Activated CD8-positive, alpha-beta memory T cell treated with anti-CD3 and anti-CD28 coated beads, Interleukin-2, amount 50 U/mL, for 48 hours (primary cell): ENCODE measurements around the gene BEGAIN.

ENCODE experiments used
- DNase-seq: peaks from one replicate; pipeline ENCODE4 v3.0.0-alpha.2; 2020

Gene BEGAIN

GRCh38 chr14:100580316-100581227, 6.6 kb downstream of the BEGAIN start:
- no peak for DNase-seq

GRCh38 chr14:100578552-100578951, 8.7 kb downstream of the BEGAIN start:
- DNase-seq = no peak

DNA sequence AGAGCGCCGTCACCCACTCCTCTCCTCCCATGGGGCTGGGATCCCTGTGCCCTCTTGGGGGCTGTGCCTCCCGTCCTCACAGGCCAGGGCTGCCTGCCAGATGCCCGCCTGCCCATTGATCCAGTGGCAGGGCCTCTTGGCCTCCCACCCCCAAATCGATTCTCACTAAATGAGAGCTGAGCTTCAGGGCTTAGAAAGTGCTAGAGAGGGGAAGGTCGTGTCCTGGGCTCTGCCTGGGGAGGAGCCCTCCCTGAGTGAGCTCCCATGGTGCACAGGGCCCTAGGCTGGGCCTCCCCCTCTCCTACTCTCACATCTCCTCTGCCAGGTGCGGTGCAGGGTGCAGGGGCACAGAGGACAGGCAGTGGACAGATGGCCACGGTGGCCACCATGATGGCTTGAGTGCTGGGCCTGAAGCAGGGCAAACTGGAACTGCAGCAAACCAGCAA, 9.2 kb downstream of the BEGAIN start:
- DNase-seq = no peak

DNA sequence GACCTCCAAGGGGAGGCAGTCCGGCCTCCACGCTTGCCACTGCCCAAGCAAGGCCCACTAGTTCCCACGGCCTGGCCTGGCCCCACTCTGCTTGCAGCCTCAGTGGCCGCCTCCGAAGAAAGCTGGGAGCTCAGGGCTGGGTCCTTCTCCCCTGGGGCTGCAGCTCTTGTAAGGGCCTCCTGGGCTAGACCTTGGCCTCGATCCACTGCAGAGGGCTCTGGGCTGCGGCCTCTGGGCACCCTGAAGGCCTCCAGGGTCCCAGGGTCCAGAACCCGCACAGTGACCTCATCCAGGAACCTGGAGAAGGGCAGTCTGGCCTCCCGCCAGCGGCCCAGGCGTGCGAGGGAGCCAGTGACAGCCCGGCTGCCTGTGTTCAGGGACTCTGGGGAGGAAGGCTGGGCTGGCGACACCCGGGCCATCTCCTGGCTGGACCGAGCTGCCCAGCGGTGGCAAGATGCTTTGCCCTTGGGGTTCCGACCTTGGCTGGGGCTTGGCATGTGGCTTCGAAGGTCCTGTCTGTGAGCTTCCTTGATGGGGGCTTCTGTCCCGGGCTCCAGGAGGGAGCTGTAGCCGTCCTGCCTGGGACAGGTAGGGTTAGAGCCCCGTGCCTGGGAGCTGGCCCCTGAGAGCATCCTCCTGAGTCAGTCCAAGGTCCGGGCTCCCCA, 9.8 kb downstream of the BEGAIN start:
- no peak for DNase-seq

- no peak for DNase-seq
These were observed 10.8 kb downstream of the BEGAIN start for GRCh38 chr14:100576091-100577085.

DNA sequence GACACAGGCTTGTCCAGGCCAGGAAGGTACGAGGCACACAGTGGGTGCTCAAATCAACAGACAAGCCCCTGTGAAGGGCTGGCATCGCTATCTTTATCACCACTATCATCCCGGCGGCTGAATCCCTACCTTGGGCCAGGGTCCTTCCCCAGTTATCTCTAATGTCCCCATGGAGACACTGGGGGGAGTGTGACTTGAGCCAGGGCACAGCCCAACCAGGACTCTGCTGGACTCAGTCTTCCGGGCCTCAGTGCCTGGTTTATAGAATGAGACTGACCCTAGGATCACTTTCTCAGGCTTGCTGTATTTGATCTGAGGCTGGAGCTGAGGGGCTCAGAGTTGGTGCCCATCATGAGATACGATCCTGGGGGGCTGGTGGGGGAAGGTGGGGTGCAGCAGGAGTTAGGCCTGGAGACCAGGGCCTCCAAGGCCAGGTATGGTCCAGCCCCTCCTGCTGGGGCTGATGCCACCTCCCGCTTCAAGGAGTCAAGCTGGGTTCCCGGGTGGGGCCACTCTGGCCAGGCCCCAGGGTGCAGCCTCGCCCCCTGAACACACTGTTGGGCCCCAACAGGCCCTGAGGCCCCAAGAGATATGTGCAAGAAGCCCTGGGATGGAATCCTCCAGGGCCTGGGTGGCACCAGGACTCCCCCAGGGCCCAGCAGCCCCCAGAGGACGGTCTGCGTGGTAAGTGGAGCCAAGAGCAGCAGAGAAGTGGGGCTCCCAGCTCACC, 11.8 kb downstream of the BEGAIN start:
- DNase-seq = no peak

DNA sequence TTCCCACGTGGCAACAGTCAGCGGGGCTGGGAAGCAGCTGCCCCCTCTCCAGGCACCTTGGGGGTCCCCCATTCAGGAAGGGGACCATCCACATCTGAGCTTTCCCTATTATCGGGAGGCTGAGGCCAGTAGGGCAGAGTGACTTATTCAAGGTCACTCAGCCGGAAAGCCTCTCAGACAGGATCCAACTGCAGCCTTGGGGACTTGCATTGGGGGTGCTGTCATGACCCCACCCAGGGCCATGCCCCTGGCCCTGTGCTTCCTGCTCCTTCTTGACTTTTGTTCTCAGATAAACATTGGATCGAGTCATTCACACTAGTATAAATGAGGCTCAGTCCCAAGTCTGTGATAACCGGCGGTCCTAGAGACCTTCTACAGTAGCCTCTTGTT, 12.6 kb downstream of the BEGAIN start:
- DNase-seq = no peak

DNA sequence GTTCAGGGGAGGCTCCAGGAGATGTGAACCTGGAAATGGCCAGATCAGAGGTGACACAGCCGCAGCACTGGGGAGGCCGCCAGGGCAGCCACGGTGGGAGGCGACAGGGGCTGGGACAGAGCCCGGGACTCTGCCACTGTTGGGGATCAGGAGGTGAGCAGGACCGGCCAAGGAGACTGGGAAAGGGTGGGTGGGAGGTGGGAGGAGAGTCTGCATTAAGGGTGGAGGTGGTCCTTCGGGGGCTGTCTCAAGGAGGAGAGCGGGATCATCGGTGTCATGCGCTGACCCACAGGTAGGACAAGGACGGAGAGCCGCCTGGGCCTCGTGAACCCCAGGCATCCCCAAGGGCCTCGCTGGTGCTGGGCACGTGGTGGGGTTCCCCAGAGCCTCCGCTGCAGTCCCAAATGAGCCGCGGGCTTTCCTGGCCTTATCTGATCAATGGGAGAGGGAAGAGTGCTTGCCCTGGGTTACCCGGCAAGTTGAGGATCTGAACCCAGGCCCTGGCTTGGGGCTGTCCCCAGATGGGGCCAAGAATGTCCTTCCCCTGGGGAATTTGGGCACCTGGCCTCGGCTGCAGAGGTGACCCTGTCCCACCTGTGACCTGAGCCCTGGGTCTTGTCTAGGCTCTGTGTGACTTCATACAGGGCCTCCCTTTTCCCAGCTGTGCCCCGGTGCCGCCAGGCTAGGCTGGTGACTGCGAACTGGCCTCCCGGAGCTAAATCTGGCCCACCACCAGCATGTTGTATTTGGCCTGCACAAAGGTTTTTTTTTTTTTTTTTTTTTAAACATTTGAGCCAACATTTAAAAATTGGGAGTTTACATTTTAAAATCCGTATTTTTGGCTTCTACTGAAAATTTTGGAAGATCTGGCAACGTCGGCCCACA, 13.2 kb downstream of the BEGAIN start:
- DNase-seq = no peak

DNA sequence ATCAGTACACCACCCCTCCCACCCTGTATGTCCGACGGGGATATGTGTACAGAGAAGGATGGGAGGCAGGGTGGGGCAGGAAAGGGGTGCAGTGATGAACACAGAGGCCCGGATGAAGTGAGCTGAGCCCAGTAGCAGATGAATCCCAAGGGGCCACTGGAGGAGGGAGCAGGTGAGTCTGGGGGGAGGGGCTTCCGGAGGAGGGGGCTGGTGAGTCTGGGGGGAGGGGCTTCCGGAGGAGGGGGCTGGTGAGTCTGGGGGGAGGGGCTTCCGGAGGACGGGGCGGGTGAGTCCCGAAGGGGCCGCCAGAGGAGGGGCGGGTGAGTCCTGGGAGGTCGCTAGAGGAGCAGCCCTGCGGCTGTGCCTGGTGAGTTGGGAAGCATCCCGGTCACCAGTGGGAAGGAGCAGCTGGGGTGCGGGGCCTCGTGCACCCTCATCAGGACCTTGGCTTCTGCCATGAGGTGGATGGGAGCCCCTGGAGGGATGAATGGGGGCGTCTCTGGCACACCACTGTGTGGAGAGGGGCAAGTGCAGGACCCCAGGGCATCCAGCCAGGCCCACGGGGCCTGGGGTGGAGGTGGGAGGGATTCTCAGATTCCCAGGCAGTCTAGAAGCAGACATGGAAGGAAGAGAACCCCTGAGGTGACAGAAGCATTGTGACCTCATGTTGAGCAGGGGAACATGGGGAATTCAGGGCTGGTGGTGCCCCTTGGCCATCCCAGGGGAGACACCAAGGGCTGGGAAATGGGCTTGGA, 14.0 kb downstream of the BEGAIN start:
- DNase-seq = no peak

DNA sequence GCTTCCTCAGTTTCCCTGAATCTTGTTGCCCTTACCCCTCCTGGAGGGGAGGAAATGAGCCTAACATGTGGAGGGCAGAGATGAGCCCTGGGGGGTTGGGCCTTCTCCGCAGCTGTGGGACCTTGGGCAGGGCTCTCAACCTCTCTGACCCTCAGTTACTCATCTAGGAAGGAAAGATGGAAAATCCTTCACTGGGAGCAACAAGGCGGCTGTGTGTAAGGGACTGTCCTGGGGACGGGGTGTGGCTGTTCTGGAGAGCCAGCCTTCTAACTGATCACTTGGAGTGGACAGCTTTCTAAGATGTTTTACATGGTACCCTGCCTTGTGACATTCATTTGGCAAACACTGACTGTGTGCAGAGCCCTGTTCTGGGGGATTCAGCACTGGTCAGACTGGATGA, 14.7 kb downstream of the BEGAIN start:
- no peak for DNase-seq

DNA sequence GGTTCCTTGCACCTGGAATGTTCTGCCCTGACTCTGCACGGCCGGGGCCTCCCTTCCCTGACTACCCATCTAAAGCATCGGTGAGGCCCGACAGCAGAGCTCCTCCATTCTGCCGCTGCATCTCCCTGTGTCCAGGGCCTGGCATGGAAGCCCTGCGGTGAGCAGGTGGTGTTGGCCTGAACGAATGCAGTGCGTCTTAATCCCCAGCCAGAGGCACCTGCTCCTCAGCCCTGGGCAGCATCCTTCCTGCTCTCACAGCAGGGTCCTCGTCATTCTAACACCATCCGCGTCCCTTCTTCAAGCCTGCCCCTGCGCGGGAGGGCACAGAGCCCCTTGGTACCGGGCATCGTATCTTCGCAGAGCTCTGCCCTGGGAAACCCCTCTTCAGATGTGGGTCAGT, 15.4 kb downstream of the BEGAIN start:
- DNase-seq = no peak

DNA sequence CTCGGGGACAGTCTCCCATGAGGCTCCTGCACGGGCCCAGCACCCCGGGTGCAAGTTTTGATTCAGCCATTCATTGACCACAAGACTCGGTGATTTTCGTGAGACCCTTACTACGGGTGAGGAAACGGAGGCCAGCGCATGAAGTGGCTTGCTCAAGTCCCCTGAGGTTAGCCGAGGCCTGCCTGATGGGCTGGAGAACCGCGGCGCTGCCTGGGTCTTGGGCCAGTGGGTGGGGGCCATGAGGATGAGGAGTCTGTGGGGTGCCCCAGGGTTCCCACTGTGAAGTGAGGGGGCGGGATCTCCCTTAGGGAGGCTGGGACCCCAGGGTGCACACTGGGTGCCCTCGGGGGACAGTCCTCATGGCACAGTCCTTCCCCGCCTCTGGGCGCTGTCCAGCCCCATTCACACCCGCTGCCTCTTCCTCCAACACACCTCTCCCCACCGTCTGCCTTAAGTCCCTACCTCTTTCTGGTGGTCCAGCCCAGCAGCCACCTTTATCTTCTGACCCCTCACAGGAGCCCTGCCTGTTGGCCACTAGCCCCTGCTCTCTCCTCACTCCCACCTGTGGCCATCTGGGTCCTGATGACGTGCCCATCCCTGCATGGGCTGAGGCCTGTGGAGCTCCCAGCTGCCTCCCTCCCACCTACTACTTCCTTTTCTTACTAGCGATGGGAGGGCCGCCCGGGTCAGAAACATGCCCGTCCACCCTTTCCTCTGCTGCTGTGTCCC, 16.3 kb downstream of the BEGAIN start:
- no peak for DNase-seq

- DNase-seq = no peak
These were observed 17.4 kb downstream of the BEGAIN start for GRCh38 chr14:100569734-100570286.

DNA sequence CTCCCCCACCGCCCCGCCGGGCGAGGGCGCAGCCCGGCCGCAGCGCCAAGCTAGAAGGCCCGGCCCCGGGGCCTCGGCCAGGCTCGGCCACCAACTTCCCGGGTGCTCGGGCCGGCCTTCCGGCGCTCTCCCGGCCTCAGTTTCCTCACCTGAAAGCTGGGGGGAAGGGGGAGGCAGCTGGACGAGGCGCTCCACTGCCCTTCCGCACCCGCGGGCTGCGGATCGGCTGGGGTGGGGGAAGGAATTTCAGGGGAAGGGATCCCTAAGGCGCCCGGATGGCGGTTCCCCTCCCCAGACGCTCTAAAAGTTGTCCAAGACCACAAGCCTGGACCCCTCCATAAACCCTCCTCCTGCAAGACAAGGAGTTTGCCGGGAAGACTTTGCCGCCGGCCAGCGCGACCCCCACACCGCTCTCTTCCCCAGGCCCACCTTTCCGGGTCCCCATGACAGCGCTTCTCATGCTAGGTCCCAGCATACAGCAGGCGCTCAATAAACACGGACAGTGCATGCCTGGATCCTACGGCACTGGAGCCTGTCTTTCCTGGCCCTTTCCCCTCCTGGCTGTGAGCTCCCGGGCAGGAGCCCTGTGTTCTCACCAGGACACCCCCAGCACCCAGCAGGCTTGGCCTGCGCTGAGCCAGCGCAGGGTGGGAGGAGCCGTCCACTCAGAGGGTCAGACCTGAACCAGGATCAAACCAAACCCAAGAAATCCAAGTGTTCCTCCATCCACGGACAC, 18.1 kb downstream of the BEGAIN start:
- DNase-seq = no peak

- no peak for DNase-seq
These were observed 18.8 kb downstream of the BEGAIN start for GRCh38 chr14:100568164-100568997.

DNA sequence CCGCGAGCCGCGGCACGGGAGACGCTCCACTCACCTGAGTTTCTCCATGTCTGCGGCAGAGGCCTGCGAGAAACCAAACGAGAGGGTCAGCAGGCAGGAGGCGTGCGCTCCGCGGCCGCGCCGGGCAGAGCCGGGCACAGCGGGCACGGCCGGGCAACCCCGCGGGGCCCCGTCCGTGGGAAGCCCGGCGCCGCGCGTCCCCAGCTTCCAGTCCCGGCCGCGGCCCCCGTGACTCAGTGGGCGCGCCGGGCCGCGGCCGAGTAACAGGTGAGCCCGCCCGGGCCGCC, 19.4 kb downstream of the BEGAIN start:
- DNase-seq = no peak

GRCh38 chr14:100567009-100567876, 20.0 kb downstream of the BEGAIN start:
- DNase-seq = no peak
